ENCODE results near the gene BCAR1. TPM values are rescaled to one million over a fixed set of nuclear protein-coding genes. Genes with fewer than 3 reads are reported as not detected.

Gene BCAR1
- total and polyA plus RNA-seq, 10 of the 15 experiments (the other 5 are each of a cell fraction or from before 2014, with no cell fraction given), result 0.13 to 14.1 (median 2.8) TPM; not detected in 1

DNA sequence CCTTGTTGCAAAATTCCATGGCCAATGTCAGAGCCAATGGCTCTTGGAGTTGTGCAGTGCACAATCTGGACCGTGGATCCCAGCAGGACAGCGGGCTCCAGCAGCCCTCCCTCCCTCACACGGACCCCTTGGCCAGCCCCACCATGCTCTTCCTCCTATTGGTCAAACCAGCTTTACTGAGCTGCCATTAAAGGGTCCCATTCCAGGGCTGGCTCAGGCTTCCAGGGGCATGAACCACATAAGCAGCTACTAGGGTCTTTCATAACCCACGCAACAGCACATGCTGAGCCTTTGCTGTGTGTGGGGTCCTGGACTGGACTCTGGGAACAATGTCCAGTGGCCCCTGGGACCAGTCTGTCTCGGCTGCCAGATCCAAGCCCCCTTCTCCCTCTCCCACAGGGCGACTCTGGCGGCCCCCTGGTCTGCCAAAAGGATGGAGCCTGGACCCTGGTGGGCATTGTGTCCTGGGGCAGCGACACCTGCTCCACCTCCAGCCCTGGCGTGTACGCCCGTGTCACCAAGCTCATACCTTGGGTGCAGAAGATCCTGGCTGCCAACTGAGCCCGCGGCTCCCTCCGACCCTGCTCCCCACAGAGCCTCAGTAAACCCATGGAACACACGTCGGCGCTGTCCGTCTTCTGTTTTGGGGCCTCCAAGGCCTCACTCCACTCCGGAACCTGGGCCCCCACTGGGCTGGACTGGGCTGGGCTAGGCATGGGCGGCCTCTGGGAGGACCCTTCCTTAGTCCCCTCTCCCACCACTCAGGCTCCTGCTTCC lies 26.9 kb downstream of the BCAR1 start:
- POLR2A ChIA-PET, result no interaction called here
- WGBS (ENCODE audit: insufficient coverage, insufficient replicate concordance, low lambda C conversion rate, missing lambda C conversion rate), result 72% methylated on average over 20 of the region's 20 CpGs
- H3K9me3 ChIP-seq (replicated peaks; ENCODE audit: control insufficient read depth, insufficient read depth, low read length), result no peaks in the 10 kb centered on the region
- no peaks in the 10 kb centered on the region for H4K20me1 ChIP-seq (ENCODE audit: control insufficient read depth, insufficient read depth)
- FAIRE-seq (no peak), DNase-seq (ENCODE audit: low read depth, low spot score) (no peak), ATAC-seq (no peak)
- intact Hi-C loops (cut with micrococcal nuclease; ENCODE audit: unreplicated experiment), result no loop called here
- no peaks in the 10 kb centered on the region for H3K36me3 ChIP-seq (ENCODE audit: control insufficient read depth in 2 of 2, insufficient read depth in 2 of 2, low read length in 1 of 2)
- H3K27ac ChIP-seq (ENCODE audit: control insufficient read depth, insufficient read depth), result no peak overlapping the region
- no TSS peak for BruUV-seq (replicated peaks)
- no peaks in the 10 kb centered on the region for H3K79me2 ChIP-seq (ENCODE audit: control insufficient read depth, insufficient read depth, low read length)
- H2AFZ ChIP-seq (ENCODE audit: control insufficient read depth, low read depth, low read length), result no peak overlapping the region
- H3K27me3 ChIP-seq (replicated peaks in 1 of 2; ENCODE audit: control insufficient read depth in 2 of 2, insufficient read depth in 2 of 2, low read length in 1 of 2), result no peaks in the 10 kb centered on the region
- H3K9ac ChIP-seq (ENCODE audit: control insufficient read depth, insufficient read depth, low read length), result no peak overlapping the region
- H3K4me3 ChIP-seq, result no peak overlapping the region
- CTCF ChIA-PET, result interaction anchor here (1.4 kb wide), 1 partner anchor 10 kb away, joined by 6 read pairs; no protein-coding TSS in a partner anchor
- H3K4me2 ChIP-seq (ENCODE audit: control insufficient read depth, insufficient read depth), result no peak overlapping the region
- SMC1A ChIA-PET (ENCODE audit: uncharacterized antibody, unreplicated experiment), result no interaction called here
- in situ Hi-C loops (cut with MboI), result no loop called here
- RAD21 ChIA-PET (ENCODE audit: unreplicated experiment), result no interaction called here
- peaks cover 4% of the 10 kb centered on the region for H3K4me1 ChIP-seq (ENCODE audit: control insufficient read depth, insufficient read depth, low read length)
- no peak for TF ChIP-seq IKZF1 (conservative IDR thresholded peaks at IDR 0.05)
- no peak for TF ChIP-seq HCFC1 (IDR thresholded peaks at IDR 0.05; ENCODE audit: low read length)
- TF ChIP-seq BMI1 (IDR thresholded peaks at IDR 0.05; ENCODE audit: borderline replicate concordance), result no peak
- no peak for TF ChIP-seq NFXL1 (IDR thresholded peaks at IDR 0.05; ENCODE audit: borderline replicate concordance)
- TF ChIP-seq, protein P1, sequence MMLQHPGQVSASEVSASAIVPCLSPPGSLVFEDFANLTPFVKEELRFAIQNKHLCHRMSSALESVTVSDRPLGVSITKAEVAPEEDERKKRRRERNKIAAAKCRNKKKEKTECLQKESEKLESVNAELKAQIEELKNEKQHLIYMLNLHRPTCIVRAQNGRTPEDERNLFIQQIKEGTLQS (IDR thresholded peaks at IDR 0.05; ENCODE audit: borderline replicate concordance, extremely low read depth, low read depth, low read length), result no peak
- TF ChIP-seq TCF3 (IDR thresholded peaks at IDR 0.05; ENCODE audit: borderline replicate concordance, insufficient read depth, low read depth, low read length), result no peak
- no peak for TF ChIP-seq POLR2AphosphoS2 (IDR thresholded peaks at IDR 0.05; ENCODE audit: low read depth, low read length)
- TF ChIP-seq, protein P2, sequence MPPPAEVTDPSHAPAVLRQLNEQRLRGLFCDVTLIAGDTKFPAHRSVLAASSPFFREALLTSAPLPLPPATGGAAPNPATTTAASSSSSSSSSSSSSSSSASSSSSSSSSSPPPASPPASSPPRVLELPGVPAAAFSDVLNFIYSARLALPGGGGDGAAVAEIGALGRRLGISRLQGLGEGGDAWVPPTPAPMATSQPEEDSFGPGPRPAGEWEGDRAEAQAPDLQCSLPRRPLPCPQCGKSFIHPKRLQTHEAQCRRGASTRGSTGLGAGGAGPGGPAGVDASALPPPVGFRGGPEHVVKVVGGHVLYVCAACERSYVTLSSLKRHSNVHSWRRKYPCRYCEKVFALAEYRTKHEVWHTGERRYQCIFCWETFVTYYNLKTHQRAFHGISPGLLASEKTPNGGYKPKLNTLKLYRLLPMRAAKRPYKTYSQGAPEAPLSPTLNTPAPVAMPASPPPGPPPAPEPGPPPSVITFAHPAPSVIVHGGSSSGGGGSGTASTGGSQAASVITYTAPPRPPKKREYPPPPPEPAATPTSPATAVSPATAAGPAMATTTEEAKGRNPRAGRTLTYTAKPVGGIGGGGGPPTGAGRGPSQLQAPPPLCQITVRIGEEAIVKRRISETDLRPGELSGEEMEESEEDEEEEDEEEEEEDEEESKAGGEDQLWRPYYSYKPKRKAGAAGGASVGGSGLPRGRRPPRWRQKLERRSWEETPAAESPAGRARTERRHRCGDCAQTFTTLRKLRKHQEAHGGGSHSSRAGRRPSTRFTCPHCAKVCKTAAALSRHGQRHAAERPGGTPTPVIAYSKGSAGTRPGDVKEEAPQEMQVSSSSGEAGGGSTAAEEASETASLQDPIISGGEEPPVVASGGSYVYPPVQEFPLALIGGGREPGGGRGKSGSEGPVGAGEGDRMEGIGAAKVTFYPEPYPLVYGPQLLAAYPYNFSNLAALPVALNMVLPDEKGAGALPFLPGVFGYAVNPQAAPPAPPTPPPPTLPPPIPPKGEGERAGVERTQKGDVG (CRISPR knock-in tag; IDR thresholded peaks at IDR 0.05), result no peak
- TF ChIP-seq FOXM1 (IDR thresholded peaks at IDR 0.05; ENCODE audit: low read depth, low read length), result no peak
- TF ChIP-seq STAT3 (IDR thresholded peaks at IDR 0.05; ENCODE audit: low read depth, low read length), result no peak
- TF ChIP-seq MTA2 (IDR thresholded peaks at IDR 0.05; ENCODE audit: low read depth), result no peak
- TF ChIP-seq BHLHE40 (IDR thresholded peaks at IDR 0.05; ENCODE audit: borderline replicate concordance in 1 of 2, low read depth in 2 of 2, low read length in 1 of 2), result no peak
- no peak for TF ChIP-seq CHD4 (IDR thresholded peaks at IDR 0.05)
- TF ChIP-seq GATAD2B (conservative IDR thresholded peaks at IDR 0.05; ENCODE audit: low read depth), result no peak
- TF ChIP-seq ZNF24 (IDR thresholded peaks at IDR 0.05), result no peak
- TF ChIP-seq, protein P3, sequence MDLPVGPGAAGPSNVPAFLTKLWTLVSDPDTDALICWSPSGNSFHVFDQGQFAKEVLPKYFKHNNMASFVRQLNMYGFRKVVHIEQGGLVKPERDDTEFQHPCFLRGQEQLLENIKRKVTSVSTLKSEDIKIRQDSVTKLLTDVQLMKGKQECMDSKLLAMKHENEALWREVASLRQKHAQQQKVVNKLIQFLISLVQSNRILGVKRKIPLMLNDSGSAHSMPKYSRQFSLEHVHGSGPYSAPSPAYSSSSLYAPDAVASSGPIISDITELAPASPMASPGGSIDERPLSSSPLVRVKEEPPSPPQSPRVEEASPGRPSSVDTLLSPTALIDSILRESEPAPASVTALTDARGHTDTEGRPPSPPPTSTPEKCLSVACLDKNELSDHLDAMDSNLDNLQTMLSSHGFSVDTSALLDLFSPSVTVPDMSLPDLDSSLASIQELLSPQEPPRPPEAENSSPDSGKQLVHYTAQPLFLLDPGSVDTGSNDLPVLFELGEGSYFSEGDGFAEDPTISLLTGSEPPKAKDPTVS (IDR thresholded peaks at IDR 0.05; ENCODE audit: low read depth, low read length), result no peak
- no peak for TF ChIP-seq KDM1A (IDR thresholded peaks at IDR 0.05; ENCODE audit: borderline replicate concordance)
